ENCODE results near the gene TENM3.

- no peak for TF ChIP-seq NR3C1 (CRISPR knock-in tag; conservative IDR thresholded peaks at IDR 0.05; ENCODE audit: low read depth)
- TF ChIP-seq CTCF (IDR thresholded peaks at IDR 0.05), result no peak
- TF ChIP-seq ZNF512 (CRISPR knock-in tag; IDR thresholded peaks at IDR 0.05; ENCODE audit: borderline replicate concordance), result no peak
- TF ChIP-seq CREB1 (CRISPR knock-in tag; IDR thresholded peaks at IDR 0.05), result no peak
Measured at GRCh38 chr4:182838535-182838934, 595.3 kb downstream of the TENM3 start.
